DMS 273 (cell line): ENCODE results near the gene SNAI1.
A peak's percentile ranks its signal among the peaks of the same experiment; 100 is the strongest.
"Not testable (repeated sequence)": the region's sequence is repeated elsewhere in the genome, so short reads cannot be mapped to it uniquely, and the experiment has no call there.

ENCODE experiments used
- DNase-seq: peaks from one replicate; lab custom pipeline; 2025; ENCODE audit not compliant: unreplicated experiment; lab: John Stamatoyannopoulos, UW

The SNAI1 gene

GRCh38 chr20:49961413-49961812, 21.4 kb upstream of the SNAI1 start:
- no peak for DNase-seq

- peak; percentile 82 for DNase-seq
Measured at GRCh38 chr20:49964964-49965780, 17.6 kb upstream of the SNAI1 start.

- no peak for DNase-seq
Measured at GRCh38 chr20:49965781-49966305, 16.9 kb upstream of the SNAI1 start.

- no peak for DNase-seq
Measured at GRCh38 chr20:49966861-49967260, 15.9 kb upstream of the SNAI1 start.

GRCh38 chr20:49969234-49969633, 13.5 kb upstream of the SNAI1 start:
- DNase-seq = no peak

- no peak for DNase-seq
Measured at GRCh38 chr20:49969946-49970345, 12.8 kb upstream of the SNAI1 start.

GRCh38 chr20:49970498-49970897, 12.3 kb upstream of the SNAI1 start:
- no peak for DNase-seq

- no peak for DNase-seq
Measured at GRCh38 chr20:49973981-49974380, 8.8 kb upstream of the SNAI1 start.

- no peak for DNase-seq
Measured at GRCh38 chr20:49976542-49976941, 6.2 kb upstream of the SNAI1 start.

GRCh38 chr20:49977740-49978139, 5.0 kb upstream of the SNAI1 start:
- not testable (repeated sequence) for DNase-seq

- no peak for DNase-seq
Measured at GRCh38 chr20:49978685-49979029, 4.1 kb upstream of the SNAI1 start.

- DNase-seq = peak; percentile 88
Measured at GRCh38 chr20:49979030-49979832, 3.5 kb upstream of the SNAI1 start.

- peak; percentile 31 for DNase-seq
Measured at GRCh38 chr20:49980140-49981008, 2.4 kb upstream of the SNAI1 start.

- DNase-seq = no peak
Measured at GRCh38 chr20:49981218-49982071, 1.3 kb upstream of the SNAI1 start.

GRCh38 chr20:49982072-49982345, 771 bp upstream of the SNAI1 start:
- no peak for DNase-seq

- DNase-seq = no peak
Measured at GRCh38 chr20:49983123-49983847, 505 bp downstream of the SNAI1 start.

- peak; percentile 56 for DNase-seq
Measured at GRCh38 chr20:49983848-49984408, 1.1 kb downstream of the SNAI1 start.

- peak; percentile 41 for DNase-seq
Measured at GRCh38 chr20:49984426-49985153, 1.8 kb downstream of the SNAI1 start.

GRCh38 chr20:49985157-49985556, 2.4 kb downstream of the SNAI1 start:
- no peak for DNase-seq
